ENCODE measurements around the gene LYPLAL1.

LYPLAL1 gene

DNA sequence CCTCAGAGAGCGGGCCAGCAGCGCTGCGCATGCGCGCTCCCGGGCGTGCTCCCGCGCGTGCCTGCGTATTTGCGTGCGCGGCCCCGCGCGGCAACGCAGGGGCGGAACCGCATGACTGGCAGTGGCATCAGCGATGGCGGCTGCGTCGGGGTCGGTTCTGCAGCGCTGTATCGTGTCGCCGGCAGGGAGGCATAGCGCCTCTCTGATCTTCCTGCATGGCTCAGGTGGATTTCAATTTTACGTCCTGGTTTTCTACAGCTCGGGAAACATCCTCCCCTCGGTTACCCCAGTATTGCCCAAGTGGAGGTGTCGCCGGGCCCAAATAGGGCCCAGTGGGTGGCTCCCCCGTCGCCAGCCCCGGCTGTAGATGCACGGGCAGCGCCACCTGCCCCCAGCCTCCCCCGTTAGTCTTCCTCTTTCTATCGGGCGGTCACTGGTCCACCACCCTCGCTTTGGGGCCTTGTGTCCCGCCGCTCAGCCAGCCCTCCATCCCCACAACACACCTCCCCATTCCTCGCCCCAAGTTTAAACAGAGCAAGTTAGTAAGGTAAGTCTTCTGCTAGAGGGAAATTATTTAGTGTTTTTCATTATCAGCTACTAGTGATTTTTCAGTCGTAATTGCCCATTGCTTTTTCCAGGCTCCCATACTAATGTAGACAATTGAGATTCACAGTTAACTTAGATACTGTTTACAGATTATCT lies at the start of gene LYPLAL1:
LYPLAL1 (plus strand) TSS at position 121 of the 702 bp plus-strand sequence; CDS start at position 134, 13 bp downstream.
- DNase-seq: peak; percentile 63

DNA sequence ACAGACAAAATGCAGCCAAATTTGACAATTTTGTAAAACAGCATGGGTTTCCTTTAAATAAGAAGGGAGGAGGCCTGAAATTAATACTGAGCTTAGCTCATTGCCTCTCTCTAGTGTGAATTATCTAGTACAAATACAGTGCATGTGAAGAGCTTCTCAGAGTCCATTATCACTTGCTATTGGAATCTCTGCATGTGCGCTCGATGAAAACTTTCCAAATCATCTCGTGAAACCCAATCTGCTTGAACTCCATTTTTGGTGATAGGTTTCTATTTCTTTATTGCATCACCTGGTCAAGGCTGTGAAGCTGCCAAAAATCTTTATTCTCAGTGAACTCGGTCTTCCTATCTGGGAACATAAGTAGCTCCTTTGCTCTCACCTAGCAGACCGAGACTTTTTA lies 49.5 kb upstream of the LYPLAL1 start:
- no peak for DNase-seq

DNA sequence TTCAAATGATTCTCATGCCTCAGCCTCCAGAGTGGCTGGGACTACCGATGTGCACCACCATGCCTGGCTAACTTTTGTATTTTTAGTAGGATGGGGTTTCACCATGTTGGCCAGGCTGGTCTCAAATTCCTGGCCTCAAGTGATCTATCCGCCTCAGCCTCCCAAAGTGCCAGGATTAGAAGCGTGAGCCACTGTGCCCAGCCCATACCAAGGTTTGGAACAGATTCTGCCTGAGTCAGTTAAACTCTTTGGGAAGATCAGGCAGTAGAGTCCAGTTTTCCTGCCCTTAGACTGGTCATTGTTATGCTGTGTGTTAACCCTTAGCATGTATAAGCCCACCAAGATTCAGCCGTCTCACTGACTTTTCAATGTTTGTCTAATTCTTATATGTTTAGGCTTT lies 48.3 kb upstream of the LYPLAL1 start:
- DNase-seq: no peak

DNA sequence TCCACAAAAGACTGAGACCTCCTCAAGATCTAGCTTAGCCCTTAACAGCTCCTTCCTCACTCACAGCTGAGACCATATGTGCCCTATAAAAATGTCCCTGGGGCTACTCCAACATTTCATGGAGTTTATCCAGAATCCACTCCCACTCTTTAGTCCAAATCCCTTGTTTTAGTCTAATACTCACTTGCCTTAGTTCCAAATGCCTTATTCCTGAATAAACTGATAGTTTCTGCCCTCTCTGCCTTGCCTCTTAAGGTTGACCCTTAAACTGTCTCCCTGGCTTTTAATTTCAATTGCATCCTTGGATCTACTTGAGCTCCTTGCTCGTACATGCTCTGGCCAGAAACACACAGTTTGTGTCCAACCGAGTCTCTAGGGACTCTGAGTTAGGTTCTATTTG lies 47.3 kb upstream of the LYPLAL1 start:
- no peak for DNase-seq

DNA sequence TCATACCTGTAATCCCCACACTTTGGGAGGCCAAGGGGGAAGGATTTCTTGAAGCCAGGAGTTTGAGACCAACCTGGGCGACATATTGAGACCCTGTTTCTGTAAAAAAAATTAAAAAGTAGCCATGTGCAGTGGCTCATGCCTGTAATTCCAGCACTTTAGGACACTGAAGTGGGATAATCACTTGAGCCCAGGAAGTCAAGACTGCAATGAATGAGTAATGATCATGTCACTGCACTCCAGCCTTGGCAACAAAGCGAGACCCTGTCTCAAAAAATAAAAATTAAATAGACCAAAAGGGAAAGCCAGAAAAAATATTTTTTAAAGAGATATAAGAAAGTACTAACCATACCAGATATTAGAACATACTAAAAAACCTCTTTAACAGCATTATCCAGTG lies 44.7 kb upstream of the LYPLAL1 start:
- DNase-seq: no peak

DNA sequence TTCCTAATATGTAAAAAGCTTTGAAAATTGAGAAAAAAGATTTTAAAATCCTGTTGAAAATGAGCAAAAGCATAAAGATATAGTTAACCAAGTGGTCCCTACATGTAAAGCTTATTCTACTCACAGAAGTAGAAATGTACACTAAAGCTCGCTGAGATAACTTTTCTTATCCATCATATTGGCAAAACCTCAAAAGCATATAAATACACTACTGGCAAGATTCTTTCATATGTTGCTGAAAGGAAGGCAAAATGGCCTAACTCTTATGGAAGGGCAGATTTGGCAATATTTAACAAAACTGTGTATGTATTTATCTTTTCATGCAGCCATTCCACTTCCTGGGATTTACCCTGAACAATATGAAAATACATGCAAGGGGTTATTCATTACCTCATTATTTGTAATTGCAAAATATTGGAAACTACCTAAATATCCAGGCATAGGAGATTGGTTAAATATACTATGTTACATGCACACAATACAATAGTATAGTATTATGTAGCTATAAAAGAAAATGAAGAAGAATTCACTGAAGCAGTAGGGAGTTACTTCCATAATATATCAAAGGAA lies 43.2 kb upstream of the LYPLAL1 start:
- no peak for DNase-seq

DNA sequence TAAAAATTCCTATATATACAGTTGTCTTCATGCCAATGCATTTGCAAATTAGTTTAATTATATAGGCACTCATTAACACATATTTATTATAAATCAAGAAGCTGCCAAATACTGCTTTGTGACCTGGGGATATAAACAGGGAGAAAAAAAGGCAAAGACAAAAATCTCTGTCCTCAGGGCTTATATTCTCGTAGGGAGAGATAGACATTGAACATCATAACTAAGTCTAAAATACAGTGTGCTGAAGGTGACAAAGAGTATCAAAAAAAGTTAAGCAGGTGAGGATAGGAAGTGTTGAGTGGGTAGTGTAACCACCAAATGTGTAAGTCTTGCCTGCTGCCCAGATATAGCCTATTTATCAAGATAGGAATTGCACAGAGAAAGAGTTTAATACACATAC lies 40.7 kb upstream of the LYPLAL1 start:
- DNase-seq: no peak

DNA sequence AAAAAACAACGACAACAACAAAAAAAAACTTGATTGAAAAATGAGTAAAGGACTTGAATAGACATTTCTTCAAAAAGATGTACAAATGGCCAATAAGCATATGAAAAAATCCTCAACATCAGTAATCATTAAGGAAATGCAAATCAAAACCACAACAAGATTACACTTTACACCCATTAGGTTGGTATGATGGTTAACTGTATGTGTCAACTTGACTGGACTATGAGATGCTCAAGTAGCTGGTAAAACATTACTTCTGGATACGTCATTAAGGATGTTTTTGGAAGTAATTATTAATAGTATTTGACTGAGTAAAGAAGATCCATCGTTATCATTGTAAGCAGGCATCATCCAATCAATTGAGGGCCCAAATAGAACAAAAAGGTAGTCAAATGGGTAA lies 34.9 kb upstream of the LYPLAL1 start:
- DNase-seq: no peak

DNA sequence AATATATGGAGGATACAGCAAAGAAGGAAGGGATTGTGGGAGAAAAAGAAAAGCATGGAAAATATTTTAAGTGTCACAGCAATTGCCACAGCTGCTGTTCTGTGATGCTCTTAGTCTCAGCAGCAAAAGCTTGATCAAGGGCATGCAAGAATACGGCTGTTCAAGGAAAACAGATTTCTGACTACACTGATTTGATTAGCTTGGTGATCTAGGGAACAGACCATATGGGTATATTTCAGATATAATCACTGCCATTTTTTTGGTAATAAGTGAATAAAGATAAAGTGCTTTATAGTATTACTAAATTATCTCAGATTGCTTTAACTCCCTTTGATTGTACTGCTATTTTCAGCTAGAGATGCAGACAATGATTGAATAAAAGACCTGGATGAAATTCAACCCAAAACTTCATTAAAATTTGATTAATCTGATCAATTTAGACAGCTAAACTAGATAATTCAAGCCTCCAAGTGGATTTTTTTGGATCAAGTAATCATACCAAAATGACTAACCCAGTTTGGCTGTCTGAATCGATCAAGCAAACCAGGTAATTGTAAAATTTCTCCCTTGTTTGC lies 33.3 kb upstream of the LYPLAL1 start:
- DNase-seq: no peak

DNA sequence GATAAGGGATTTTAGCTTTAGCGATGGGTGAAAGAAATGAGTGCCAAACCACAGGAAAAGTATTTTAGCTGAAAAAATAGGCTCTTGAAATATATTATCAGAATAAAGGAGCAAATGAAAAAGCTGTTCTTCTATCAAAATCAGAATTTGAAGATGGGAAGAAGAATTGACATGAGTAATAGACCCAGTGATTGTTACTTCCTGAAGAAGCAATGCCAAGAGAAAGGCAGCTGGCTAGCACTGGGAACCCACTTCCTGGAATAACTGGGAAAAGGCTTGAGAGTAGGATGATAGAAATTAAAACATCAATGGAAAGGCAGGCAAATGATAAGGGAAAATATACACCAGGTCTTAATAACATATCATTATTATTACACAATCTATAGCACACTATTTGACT lies 29.9 kb upstream of the LYPLAL1 start:
- DNase-seq: no peak

DNA sequence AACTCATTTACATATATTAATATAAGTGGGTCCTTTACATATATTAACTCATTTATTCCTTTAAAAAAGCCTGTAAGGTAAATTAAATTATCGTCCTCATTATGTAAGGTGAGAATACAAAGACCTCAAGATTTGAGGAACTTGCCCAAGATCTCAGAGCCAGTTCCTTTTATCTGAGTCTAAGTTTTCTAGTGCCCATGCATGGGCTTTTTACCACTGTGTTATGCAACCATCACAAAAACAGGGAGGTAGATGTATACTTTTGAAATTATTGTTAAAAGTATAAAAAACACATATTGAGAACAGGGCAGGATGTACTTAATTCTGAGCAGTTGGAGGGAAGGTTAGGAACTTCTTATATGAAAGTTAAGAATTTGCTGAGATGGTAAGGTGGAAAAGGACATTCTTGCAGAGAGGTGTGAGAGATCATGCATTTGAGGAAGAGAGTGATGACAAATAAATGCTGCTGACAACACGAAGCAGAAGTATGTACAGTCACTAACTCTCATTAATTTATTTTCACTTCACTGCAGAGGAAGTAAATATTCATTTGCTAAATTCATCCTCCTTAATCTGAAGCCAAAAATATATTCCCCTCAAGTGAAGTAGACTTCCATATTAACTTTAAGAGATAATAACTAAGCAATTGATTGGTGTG lies 28.9 kb upstream of the LYPLAL1 start:
- DNase-seq: no peak

DNA sequence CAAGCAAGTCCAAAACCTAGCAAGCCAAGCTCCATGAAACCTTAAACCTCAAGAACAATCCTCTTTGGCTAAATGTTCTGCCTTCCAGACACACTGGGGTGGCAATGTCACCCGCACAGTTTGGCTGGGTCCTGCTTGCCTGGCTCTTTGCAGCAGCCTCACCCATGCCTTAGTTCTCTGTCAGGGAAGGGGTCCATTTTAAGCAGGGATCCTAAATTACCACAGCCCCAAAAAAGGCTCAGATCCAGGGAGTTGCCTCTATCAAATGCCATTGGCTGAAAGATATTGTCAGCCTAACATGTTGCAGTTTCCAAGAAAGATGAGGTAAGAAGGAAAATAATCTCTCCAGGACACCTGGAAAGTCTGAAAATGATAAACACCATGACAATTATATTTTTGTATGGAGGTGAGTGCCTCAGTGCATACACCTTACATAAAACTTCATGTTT lies 26.1 kb upstream of the LYPLAL1 start:
- no peak for DNase-seq

DNA sequence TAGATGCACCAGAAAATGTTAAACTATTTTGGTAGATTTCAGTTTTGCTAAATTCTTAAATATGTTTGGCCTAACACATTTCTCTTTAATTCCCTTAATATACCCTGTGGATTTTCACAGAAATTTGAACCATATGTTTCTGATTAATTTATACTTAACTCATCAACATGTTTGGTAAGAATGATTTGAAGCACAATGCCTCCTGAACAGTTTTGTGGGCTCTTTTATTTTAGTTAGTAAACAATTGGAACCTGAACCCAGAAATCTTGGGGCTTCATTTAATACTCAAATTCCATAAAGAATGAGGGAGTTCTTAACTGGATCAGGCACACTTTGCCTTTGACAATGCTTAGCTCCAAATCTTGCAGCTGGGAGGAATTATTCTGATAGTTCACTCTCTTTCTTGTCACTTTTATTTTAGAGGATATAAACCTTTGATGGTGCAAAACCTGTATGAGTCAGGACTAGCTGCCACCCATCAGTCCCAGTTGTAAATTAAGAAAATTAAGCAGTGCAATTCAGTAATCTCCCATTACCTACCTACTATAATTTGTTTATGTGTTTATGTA lies 24.6 kb upstream of the LYPLAL1 start:
- DNase-seq: no peak

DNA sequence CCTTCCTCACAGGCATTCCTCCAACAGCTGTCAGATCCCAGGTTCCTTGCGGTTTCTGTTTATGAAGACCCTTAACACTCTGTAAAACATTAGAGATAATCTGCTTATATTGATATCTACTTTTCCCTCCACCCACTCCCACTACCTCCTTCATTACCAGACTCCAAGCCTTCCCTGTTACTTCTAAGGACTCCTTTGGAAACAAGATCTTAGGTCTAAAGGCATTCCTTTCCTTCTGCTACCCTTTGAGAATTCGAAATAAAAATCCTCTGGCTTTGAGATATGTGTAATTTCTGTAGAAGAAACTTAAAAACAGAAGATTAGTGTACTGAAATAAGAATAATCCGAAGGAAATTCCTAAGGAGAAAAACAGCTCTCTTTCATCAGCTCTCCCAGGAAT lies 23.7 kb upstream of the LYPLAL1 start:
- no peak for DNase-seq

DNA sequence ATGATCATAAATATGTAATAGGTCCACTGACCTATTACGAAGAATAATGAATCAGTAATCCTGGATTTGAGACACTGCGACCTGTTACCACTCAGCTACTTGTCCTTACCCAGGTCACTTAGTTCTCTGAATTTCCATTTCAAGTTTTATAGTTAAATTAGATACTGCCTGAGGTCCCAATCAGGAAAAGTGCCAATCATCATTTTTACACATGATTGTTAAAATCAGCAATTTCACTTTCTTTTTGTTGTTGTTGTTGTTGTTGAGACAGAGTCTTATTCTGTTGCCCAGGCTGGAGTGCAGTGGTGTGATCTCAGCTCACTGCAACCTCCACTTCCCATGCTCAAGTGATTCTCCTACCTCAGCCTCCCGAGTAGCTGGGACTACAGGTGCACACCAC lies 22.8 kb upstream of the LYPLAL1 start:
- no peak for DNase-seq

DNA sequence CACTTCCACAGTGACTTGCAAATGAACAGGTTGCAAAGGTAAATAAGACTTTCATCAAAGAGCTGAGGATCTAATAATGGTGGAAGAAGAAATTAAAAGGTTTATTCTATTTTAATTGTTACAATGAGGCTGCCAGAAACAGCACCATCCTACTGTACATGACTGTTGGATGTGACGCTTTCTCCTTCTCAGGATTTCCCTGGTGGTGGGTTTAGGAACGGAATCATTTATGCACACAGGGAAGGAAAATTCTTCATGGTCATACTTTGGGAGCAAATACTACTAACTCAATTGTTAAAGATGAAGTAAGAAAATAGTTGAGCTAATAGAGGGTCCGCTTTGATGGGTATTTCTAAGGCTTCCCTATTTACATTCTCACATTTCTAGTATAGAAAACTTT lies 22.2 kb upstream of the LYPLAL1 start:
- no peak for DNase-seq

DNA sequence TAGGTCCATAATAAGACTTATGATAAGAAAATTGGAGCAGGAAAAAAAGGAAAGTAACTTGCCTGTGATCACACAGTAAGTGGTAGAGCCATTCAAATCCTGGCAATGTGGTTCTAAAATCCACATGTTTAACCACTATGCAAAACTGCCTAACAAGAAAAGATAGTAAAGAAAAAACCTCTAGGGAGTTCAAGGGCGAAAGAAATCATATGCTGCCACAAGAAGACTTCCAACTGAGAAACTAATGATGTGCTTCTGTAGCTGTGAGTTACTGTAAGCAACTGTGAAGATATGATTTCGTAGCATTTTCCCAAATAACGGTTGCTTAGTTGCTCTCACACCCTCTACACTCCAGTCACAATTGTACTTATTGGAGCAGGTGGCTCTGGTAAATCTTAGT lies 20.9 kb upstream of the LYPLAL1 start:
- no peak for DNase-seq

DNA sequence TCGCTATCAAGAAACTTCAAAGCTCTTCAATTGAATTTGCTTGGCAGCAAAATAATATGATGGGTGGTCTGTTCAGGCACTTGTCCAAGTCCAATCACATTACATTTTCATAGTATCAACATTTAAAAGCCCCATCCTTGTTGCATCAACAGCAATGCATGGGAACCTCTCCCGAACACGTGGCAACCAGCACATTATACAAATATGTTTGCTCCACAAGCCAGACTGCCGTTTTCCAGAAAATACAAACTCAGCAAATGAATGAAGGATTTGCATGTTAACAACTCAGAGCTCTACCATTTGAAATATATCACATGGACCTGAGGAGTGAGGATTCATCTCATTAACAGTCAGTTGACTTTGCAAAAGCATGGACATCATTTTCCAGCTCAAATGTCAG lies 20.0 kb upstream of the LYPLAL1 start:
- DNase-seq: no peak

DNA sequence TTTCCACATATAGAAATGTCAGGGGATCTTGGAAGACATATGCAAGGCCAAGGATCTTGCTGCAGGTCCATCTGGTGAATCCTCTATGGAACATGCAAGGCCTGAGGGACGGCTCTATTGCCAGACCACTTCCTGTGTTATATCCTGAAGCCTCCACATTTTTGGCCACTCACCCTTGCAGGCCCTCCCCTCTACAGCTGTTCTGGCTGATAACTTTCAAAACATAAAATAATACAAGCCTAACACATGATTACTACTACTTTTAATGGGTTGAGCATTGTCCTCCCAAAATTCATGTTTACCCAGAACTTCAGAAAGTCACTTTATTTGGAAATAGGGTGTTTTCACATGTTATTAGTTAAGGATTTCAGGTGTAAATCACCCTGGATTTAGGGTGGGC lies 18.5 kb upstream of the LYPLAL1 start:
- DNase-seq: no peak

DNA sequence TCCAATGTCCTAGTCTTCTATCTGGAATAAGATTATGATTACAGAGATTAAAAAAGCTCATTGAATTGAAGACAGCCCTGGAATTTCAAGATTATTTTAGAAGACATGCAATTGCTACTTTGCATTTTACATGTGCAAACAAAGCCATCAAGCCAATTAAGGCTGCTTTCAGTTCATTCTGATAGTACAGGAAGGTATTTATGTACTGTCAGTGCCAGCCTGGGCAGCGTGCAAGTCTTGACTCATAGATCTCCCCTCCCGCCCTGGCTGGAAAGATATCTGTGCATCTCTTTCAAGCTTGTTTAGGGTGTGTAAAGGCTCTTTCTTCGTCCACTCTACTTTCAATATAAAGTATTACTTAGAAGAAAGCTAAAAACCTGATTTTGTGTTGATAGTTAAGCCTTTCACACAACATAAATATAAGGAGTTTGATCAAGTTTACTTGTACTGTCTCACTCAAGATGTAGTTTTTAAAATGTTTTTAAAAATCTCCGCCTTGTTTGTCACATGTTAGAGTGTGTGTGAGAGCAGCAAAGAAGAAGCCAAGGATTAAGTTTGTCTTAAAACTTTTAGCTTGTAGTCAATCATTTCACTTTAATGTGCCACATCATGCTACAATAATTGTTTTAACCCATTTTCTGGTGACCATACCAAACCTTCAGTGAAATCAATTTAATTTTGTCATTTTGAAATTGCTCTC lies 13.6 kb upstream of the LYPLAL1 start:
- DNase-seq: no peak

DNA sequence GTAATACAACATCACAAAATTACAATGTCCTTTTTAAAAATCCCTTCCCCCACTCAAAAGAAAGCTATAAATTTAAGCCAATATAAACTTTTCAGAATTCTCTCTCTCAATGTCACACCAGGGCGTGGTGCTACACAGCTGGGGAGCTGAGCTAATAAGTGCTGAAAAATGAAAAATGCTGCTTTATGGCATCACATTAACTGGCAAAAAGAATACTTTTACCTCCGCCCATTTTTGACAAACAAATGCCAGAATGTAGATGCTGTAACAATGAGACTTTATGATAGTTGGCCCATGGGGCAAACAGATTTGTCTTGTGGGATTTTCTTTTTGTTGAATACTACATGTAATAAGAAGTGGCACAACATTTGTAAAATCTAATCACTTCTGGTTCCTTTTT lies 12.7 kb upstream of the LYPLAL1 start:
- no peak for DNase-seq

DNA sequence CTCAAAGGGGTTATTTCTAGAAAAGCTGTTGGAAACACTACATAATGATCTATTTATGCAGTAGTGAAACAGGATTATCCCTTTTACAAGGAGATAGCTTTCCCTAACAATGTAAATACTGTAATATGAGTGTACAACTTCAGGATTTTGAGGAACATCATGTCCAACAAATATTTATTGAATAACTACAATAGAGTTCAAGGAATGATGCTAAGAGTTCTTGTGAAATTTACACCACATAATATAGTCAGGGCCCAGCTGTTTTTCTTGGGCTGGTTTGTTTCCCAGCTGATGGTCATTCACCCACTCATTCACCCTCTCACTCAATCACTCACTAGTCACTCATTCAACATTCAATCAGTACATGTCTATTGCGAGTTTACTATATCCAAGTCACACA lies 12.3 kb upstream of the LYPLAL1 start:
- DNase-seq: no peak

DNA sequence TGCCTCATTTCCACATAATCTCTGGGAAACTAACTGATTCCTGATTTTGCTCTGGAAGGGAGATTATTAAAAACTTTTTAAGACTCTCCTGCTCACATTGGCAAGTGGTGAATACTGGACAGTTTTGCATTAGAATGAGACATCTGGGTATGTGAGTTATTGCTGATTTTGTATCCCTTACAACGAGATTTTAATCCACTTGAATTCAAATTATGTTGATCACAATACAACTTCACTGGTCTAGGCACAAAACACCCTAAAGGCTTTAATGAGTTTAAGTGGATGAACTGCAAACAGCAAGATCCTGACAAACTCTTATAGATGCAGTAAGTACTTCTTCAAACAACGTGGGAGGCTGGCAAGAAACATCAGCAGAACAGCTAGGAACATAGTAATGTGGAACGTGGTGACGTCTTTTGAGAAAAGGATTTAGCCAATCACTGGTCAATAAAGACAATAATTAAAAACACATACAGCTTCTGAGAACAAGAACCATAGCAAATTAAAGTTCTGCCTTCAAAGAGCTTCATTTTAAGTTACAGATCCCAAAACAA lies 10.2 kb upstream of the LYPLAL1 start:
- no peak for DNase-seq
